NCI-H460 (cell line): ENCODE results near the gene CYP4V2. TPM values are rescaled to one million over a fixed set of nuclear protein-coding genes. Genes with fewer than 3 reads are reported as not detected.

ENCODE experiments used
- DNase-seq: peaks from one replicate; pipeline ENCODE4 v3.0.0-alpha.2; 2016; ENCODE audit warnings: low read depth; ENCODE audit errors: extremely low read depth
- polyA plus RNA-seq: library from polyadenylated mRNA; depleted of rRNA; stranded (reverse); fragments of >200 nt; gene quantifications from 2 replicates; pipeline ENCODE4 v1.2.3, GENCODE V29; 2014; cell fraction: nucleus; rRNA removed
- total RNA-seq: library from RNA; depleted of rRNA; stranded (reverse); fragments of >200 nt; shearing (Covaris generic); gene quantifications from 2 replicates; pipeline ENCODE4 v1.2.3, GENCODE V29; 2014; rRNA removed

The CYP4V2 gene
- 32.4 and 36.5 TPM in 2 replicates for total RNA-seq
- polyA plus RNA-seq, result 7.0 and 8.8 TPM in 2 replicates

DNA sequence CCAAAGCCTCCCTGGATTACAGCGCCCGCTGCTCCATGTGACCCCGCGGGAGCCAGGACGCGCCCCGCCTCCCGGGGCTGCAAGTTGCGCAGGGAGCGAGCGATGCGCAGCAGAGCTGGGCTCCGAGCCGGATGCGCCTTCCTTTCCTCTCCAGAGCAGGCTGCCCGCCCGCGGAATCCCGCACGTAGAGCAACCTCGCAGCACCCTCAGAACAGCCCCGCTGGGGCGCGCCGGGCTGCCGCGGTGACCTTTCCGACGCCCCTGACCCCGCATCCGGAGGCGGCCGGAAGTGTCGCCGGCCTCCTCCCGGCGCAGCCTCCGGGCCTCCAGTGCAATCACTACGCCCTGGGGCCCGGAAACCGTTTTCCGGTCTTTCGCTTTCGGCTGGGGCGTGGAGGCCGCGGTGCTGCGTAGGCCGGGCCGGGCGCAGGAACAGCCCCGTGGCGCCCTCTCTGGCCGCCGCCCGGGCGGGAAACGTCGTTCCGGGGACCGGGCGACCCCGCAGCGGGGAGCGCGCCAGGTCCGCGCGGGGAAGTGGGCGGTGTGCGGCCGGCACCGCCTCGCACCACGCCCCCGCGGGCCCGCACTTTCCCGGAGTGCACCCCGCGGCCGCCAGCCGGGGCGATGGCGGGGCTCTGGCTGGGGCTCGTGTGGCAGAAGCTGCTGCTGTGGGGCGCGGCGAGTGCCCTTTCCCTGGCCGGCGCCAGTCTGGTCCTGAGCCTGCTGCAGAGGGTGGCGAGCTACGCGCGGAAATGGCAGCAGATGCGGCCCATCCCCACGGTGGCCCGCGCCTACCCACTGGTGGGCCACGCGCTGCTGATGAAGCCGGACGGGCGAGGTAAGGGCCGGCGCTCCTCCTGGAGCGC, at the start of gene CYP4V2:
TSS of gene CYP4V2 (plus strand) at position 368 of the 866 bp plus-strand sequence. CDS start at position 625, 257 bp downstream.
- peak; percentile 63 for DNase-seq

DNA sequence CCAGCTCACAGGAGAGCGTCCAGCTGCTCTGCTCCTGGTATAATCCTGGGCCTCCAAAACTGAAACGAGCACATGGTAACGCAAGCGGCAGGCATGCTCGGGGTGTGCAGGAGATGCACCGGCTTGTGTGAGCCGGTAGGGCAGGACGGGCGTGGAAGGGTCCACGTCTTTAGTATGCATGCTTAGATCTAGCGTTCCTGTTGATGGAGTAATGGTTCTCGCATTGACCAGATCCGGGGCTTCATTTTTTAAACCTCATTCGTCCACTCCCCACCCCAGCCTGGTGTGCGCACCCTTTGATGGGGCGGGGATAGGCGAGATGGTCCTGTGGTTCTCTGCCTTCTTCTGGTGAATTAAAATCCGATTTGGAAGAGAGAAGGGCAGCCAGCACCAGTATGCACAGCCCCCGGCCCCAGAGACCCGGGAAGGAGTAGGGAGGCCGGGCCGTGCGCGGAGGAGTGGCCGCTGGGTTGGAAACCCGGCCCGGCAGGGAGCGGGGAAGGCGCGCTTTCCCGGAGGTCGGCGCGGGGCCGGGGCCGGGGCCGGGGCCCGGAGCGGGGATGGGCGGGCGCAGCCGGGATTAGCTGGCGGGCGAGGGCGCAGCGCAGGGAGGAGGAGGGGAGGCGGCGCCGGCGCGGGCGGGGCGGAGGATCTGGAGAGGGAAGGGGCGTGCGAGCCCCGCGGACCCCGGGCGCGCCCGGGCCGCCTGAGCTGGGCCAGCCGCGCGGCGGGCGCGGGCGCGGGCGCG, 47.0 kb upstream of the CYP4V2 start:
- DNase-seq, result no peak

DNA sequence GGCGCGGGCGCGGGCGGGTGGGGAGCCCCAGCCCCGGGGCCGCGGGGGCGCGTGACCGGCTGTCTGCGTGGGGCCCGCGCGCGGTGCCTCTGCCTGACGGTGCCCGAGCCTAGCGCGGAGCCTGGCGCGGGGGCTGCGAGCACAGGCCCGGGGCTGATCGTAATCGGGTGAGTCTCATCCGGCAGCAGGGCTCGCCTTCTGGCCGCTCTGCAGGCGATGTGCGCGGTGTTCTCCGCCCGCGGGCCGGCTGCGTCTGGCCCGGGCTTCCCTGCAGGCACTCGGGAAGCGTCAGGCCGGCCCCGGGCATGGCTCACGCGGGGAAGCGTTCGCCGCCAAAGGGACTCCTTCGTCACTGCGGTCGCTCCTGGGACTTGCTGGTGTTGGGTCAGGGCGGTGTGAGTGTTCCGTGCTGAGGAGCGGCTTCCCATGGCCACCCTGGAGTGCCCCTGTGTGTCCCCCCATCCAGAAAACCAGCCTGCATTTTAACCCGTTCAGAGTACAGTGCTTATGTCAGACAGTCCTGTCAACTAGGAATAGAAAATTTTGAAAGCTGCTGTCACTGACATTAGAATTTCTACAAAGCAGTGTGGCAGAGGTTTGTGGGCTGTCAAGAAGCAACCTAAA, 46.3 kb upstream of the CYP4V2 start:
- no peak for DNase-seq

DNA sequence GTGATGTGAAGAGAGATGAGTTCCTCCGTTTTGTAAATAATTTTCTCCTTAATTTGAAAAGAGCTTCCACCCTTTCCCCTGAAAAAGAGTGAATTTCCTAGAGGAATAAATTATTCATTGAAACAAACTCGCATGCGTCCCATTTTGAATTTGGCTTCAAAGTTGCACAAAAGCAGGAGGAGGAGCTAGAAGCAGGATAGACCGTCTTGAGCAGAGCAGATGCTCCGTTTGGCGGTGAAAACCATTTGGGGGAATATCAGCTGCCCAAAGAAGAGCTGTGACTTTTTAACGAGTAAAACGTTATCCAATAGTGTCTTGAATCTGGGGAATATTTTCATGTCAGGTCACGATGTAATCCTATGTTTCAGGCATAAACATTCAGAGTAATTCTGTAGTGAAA, 44.9 kb upstream of the CYP4V2 start:
- no peak for DNase-seq

DNA sequence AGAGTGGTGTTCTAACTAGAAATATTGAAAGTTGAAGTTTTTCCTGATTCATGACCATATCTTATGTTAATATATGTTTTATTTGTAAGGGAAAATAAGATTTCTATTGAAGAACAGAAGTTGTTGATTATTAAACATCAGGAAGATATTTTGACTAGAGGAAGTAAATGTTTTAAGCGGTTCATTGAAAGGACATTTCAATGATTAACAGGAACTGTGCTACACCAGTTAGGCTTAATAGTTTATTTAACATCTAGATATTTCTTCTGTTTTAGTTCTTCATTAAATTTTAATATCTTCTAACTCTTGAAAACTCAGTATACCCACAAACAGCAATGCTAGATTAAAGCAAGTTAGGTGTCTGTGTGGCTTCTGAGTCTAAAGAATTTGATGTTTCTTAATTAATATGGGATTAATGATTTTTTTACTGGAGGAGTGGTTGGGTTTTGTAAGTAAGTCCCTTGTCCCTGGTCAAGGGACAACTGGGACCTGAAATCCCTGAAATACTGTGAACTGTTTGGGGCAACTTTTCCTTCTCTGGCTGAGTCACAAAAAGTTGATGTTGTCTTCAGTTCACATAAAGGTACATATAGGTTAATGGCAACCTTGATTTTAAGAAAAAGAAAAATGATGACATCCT, 42.9 kb upstream of the CYP4V2 start:
- DNase-seq, result no peak

DNA sequence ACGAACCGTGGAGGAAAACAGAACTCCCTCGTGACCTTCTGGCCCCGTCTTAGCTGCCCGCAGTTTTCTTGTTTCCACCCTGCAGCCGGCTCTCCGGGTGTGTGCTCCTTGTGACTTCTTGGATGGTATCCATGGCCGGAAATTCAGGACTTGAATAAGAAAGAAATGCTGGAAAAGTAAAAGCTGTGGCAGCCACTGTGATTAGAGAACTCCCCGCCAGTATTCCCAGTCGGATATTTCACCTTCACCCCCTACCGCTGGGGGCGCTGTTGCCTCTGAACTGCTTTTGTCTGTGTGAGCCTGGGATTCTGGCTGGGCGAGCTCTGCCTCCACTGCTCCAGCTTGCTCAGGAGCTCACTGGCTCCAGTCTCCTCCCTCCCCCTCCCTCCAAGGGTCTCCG, 41.5 kb upstream of the CYP4V2 start:
- DNase-seq, result peak; percentile 36

DNA sequence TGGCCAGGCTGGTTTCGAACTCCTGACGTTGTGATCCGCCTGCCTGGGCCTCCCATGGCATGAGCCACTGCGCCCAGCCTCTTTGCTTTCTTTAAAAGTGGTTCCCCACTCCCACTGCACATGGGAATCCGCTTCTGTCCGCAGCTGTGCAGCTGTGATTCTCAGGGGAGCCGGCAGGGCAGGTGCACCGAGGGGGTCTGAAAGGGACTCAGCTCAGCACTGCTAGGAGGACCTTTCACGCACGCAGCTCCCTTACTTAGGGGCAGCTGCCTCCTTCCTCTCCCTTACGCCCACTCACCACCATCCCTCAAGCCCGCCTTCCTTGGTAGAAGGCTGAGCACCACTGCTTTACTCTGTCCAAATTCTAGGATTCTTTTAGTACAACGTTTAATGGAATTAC, 40.4 kb upstream of the CYP4V2 start:
- DNase-seq, result no peak

DNA sequence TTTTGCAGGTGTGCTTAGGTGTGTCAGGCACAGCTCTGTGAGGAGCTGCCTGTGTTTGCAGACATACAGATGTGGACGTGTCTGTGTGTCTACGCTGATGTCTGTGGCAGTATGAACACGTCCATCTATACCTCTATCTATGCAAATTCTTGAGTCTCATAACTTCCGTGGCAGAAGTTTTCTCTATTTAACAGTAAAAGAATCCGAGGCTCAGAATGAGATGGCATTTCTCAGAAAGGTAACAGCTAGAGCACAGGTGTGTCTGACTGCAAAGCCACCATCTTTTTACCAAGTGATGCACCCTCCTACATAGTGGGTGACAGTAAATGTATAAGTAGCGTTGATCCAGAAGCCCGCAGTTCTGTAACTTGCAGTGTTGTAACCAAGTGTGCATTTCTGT, 39.9 kb upstream of the CYP4V2 start:
- DNase-seq, result no peak

DNA sequence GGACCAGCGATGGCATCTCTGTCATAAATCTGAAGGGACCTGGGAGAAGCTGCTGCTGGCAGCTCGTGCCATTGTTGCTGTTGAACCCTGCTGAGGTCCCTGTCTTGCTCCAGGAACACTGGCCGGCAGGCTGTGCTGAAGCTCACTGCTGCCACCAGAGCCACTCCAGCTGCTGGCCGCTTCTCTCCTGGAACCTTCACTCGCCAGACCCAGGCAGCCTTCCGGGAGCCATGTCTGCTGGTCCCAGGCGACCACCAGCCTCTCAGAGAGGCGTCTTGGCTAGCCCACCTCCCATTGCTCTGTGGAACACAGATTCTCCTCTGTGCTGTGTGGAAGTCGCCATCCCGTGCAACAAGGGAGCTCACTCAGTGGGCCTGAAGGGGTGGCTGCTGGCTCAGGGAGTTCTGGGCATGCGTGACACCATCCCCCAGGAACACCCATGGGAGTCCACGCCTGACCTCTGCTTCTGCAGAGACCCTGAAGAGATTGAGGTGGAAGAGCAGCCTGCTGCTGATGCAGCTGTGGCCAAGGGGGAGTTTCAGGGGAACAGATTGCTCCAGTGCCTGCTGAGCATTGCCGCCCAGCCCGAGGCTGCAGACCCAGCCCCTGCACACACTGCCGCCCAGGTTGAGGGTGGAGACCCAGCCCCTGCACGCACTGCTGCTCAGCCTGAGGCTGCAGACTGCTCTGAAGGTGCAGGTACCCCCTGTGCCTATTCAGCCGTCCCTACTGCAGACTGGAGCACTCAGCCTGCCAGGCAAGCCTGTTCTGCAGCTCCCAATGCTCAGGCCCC, 33.1 kb upstream of the CYP4V2 start:
- DNase-seq, result no peak

DNA sequence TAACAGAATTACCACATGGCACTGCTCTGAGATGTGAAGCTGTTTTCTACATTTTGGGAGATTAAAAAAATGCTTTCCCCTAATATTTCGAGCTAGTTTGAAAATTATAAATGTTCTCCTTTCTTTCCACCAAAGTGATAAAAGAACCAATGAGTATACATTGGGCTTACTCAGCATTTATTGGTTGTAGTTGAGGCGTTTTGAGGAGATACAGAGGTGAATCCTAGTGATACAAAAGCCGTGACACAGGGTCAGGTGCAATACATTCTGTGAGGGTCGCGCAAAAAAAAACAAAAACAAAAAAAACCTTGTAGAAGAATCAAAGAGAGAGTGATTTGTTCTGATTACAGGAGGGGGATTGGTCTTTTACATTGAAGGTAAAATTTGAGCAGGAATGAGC, 32.4 kb upstream of the CYP4V2 start:
- no peak for DNase-seq

DNA sequence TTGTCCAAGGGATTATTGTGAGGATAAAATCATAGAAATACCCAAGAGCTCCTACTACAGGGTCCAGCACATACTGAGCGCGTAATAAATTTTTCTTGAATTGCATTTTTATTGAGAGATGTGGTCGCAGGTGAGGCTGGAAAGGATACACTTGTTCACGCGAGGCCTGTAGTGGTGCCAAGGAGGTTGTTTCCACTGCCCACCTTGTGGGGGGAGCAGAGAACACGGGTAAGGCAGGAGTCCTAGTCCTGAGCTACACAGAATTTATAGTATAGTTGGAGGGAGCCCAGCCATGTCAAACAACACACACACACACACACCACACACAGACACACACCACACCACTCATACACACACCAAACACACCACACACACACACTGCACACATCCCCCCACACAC, 31.8 kb upstream of the CYP4V2 start:
- DNase-seq, result no peak

DNA sequence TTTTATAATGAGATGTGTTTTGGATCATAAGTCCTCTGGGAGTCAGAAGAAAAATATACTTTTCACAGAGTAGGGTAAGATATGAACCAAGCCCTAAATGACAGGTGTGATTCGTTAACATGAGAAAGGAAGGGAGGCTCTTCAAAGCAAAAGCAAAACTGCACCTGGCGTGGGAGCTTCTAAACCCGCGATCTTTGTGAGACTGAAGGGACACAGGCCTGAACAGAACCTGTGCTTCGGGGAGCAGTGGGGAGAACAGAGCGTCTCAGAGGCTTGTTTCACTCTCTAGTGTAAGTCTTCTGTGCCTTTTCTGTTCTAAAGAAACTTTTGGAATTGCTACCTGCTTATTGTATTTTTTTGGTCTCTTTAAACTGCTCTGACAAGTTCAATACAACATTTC, 30.2 kb upstream of the CYP4V2 start:
- no peak for DNase-seq

DNA sequence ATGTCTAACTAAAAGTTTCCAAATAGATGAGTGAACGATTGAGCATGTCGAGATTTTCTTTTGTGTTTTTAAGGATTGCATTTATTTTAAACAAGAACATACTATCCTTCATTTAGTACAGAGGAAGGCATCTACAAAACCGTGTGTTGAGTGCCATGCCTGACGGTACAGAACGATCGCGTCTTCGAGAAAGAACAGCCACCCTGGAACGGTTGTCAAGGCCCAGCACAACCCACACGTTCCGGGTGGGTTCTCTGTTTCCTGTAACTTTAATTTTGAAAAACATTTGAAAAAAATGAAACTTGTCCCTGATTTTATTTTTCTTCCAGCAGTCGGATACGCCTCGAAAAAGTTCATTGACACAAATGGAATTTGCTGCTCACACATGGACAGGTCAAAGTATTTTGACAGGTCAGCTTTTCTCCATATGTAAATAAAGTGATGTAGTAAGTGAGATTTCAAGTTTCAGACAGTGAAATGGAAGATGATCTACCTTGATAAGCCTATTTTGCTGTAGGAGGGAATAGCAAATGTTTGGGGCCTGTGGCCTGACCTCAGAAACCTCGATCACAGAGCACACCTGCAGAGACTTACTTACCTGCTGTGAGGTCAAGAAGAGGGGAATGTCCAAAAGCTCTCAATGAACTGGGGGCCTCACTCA, 24.4 kb upstream of the CYP4V2 start:
- DNase-seq, result no peak

DNA sequence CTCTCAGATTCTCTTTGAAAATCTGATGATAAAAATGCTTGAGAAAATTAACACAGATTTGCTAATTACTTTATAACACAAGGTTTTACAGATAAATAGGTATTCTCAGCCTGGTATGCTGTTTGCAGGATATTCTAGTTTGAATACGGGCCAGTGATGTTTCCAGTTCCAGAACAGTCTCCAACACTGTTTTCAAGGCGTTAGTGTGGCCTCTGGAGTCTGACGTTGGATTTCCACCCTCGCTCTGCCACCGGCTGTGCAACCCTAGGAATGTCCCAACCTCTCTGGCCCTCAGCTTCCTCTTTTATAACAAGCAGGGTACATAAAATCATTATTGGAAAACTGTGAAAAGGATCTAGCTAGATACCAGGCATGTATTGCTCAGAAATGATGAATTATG, 23.8 kb upstream of the CYP4V2 start:
- no peak for DNase-seq

DNA sequence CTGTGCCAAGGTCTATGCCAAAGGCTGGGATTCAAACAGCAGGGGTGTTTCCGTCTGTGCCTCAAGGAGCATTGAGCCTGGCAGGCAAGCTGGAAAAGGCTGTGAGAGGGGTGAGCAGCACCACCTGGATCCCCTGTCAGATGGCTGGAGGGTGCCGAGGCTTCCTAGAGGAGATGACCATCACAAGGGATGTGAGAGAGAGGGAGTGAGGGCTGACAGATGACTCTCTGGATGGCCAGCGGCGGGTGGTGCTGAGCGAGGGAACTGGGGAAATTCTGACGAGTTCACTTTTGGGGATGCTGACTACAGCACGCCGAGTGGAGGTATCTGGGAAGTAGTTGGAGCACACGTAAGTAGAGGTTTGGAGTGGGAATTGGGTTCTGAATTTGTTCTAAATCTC, 22.6 kb upstream of the CYP4V2 start:
- DNase-seq, result no peak

DNA sequence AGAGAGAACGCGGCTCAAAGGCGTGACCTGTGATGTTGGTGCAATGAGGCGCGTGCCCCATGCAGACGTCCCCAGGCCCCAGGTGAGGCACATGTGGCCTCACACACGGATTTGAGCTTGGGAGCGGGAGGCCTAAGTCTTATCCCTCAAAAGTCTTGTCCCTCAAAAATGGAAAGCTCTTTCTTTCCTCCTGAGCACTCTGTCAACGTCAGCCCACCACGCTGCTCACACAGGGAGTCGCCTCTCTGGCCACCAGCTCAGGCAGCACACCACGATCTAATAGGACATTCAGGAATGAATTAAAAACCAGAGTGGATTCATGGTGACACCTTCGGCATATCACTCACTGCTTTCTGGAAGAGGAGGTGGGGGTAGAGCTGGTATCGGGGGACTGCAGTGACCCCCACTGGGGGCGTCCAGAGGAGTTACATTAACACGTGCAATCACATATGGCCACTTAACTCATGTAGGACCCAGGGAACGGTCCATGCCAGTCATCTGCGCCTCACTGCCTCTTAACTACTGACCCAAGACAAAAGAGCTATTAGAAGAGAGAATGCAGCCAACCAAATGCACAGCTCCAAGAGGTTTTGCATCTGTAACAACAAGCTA, 21.9 kb upstream of the CYP4V2 start:
- no peak for DNase-seq

DNA sequence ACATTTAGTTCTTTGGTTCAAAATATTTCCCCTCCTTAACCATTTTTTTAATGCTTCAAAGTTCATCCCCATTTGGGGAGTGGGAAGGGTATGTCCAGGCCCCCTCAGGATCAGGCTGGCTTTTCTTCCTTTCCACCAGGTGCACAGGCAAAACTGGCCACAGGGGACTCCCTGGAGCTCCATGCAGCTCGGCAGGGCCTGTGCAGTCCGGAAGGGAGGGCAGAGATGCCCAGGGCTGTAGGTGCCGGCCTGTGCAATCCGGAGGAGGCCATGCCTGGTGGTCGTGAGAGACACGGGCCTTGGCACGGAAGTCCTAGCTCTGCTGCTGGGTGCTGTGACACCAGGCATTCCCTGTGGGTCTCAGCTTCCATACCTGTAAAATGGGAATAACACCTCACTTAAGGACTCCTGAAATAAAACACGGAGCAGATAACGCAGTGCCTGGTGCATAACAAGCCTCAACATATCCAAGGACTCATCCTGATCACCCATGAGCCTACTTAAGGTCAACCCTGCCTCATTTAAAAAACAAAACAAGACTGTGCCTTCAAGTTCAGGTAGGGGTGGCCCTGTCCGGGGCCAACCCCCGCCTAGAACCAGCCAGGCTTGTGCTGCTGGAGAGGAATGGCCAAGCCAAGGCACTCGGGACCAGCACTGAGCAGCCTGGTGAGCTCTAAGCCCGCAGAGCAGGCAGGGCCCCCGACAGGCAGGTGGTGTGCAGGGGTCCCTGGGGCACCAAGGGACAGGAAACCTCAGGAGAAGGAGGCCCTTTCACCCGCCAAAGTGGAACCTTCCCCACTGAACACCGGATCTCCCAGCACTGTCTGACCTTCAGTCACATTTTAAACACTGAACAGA, 21.2 kb upstream of the CYP4V2 start:
- no peak for DNase-seq

DNA sequence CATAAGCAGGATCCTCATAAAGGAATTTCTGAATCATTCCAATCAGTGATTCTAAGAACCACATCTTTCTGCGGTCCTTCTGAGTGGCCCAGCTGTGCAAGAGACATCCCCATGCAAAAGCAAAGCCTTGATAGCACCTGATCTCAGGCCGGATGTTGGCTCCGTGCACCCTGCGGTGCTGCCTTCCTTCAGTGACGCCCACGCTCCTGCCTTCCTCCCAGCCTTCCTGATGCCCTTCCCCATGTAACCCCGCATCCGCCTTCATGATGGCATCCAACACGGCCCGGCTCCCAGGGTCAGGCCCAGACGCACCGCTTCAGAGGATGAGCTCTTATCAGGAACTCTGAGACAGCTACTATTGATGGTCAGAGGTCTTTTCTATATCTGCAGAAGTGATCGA, 20.4 kb upstream of the CYP4V2 start:
- DNase-seq, result no peak
